OCI-LY7 (cell line): ENCODE measurements around the gene SORBS2. TPM values are rescaled to one million over a fixed set of nuclear protein-coding genes. Genes with fewer than 3 reads are reported as not detected.

Experiments
- BruUV-seq: library from RNA; stranded (reverse); fragments of 400-500 nt; replicated peaks from 2 replicates; lab custom pipeline; 2021; lab: Mats Ljungman, UMichigan
- CTCF ChIA-PET: fragments of 300-600 bp; sonication (Branson Sonifier 250); formaldehyde crosslinking; loops from one replicate; lab custom pipeline; 2022; ENCODE audit warnings: antibody characterized with exemption; ENCODE audit not compliant: unreplicated experiment; lab: Charles Lee
- POLR2A ChIA-PET: fragments of 300-600 bp; sonication (Branson Sonifier 250); formaldehyde crosslinking; loops from one replicate; lab custom pipeline; 2022; ENCODE audit warnings: antibody characterized with exemption; lab: Charles Lee
- DNase-seq: peaks from one replicate; pipeline ENCODE4 v3.0.0-alpha.2; 2015; ENCODE audit warnings: low spot score
- H2AFZ ChIP-seq: fragments of 200-600 bp; sonication (generic), shearing (Covaris generic); 2 replicates; pipeline ENCODE4 v1.6.1; 2014; ENCODE audit warnings: mild to moderate bottlenecking, antibody characterized with exemption, low read length, moderate library complexity
- H3K27ac ChIP-seq: fragments of 200-600 bp; sonication (generic); 2 replicates; pipeline ENCODE4 v1.5.1; 2014; ENCODE audit warnings: mixed run types, low read depth, mild to moderate bottlenecking, moderate library complexity, low read length, inconsistent platforms; ENCODE audit not compliant: poor library complexity, severe bottlenecking
- H3K36me3 ChIP-seq: fragments of 200-600 bp; sonication (generic); 2 replicates; pipeline ENCODE4 v1.6.1; 2014; ENCODE audit warnings: mild to moderate bottlenecking, antibody characterized with exemption, low read length, moderate library complexity, mixed read lengths; ENCODE audit not compliant: insufficient read depth
- H3K4me1 ChIP-seq: fragments of 200-600 bp; sonication (generic); 2 replicates; pipeline ENCODE4 v1.5.1; 2014; ENCODE audit warnings: mild to moderate bottlenecking, low read length; ENCODE audit not compliant: insufficient read depth, poor library complexity, severe bottlenecking
- H3K4me2 ChIP-seq: fragments of 200-600 bp; sonication (generic); 2 replicates; pipeline ENCODE4 v1.6.1; 2014; ENCODE audit warnings: mild to moderate bottlenecking, low read length
- H3K4me3 ChIP-seq: fragments of 200-600 bp; sonication (generic); 2 replicates; pipeline ENCODE4 v1.5.1; 2014; ENCODE audit warnings: mild to moderate bottlenecking, low read depth, low read length; ENCODE audit not compliant: poor library complexity, severe bottlenecking
- H3K79me2 ChIP-seq: fragments of 200-600 bp; sonication (generic); 2 replicates; pipeline ENCODE4 v1.6.1; 2016; ENCODE audit warnings: low read depth, mild to moderate bottlenecking, low read length, moderate library complexity, mixed read lengths; ENCODE audit not compliant: insufficient read depth
- H3K9me2 ChIP-seq: fragments of 200-600 bp; sonication (generic); 2 replicates; pipeline ENCODE4 v1.6.1; 2016; ENCODE audit warnings: mild to moderate bottlenecking, low read length, mixed read lengths; ENCODE audit not compliant: insufficient read depth
- H3K9me3 ChIP-seq: fragments of 200-600 bp; sonication (generic); 2 replicates; pipeline ENCODE4 v1.6.1; 2014; ENCODE audit warnings: mild to moderate bottlenecking, mixed run types, low read length, mixed read lengths
- H4K20me1 ChIP-seq: fragments of 200-600 bp; sonication (generic); 2 replicates; pipeline ENCODE4 v1.6.1; 2014; ENCODE audit warnings: mild to moderate bottlenecking, antibody characterized with exemption, low read length, moderate library complexity, mixed read lengths; ENCODE audit not compliant: insufficient read depth
- CTCF ChIP-seq: fragments of 200-600 bp; sonication (generic); conservative IDR thresholded peaks from 2 replicates; pipeline ENCODE4 v1.5.1; 2014; ENCODE audit warnings: mild to moderate bottlenecking, antibody characterized with exemption, low read length, moderate library complexity, mixed read lengths
- EZH2phosphoT487 ChIP-seq: fragments of 200-600 bp; sonication (generic); IDR thresholded peaks from 2 replicates; pipeline ENCODE4 v1.6.1; 2018; ENCODE audit warnings: low read depth, borderline replicate concordance, mild to moderate bottlenecking, mixed run types, antibody characterized with exemption, low read length, moderate library complexity, mixed read lengths
- intact Hi-C: fragments of 100-400 bp; cut with micrococcal nuclease; formaldehyde crosslinking; loops from one replicate; pipeline ENCODE4 v1.10.0; 2022; ENCODE audit not compliant: unreplicated experiment
- total RNA-seq, 2 experiments: library from RNA; depleted of rRNA in 1 of 2; stranded (reverse); fragments of >200 nt in 1 of 2; shearing (Covaris generic) in 1 of 2; gene quantifications; 2 replicates each; pipeline ENCODE4 v1.2.3, GENCODE V29; 2014 to 2022

SORBS2 gene
- total RNA-seq, 2 experiments from 2014 or later: 33.2 to 43.5 TPM

GRCh38 chr4:185813133-185813532, 1.1 kb upstream of the SORBS2 start:
- ChIA-PET CTCF (no interaction called here), POLR2A (no interaction called here)
- H3K27ac ChIP-seq: peak overlapping the region; percentile 90
- H2AFZ ChIP-seq: peak overlapping the region; percentile 88; the same call in 1 of the 2 replicates
- H4K20me1 ChIP-seq: no peaks in the 10 kb centered on the region
- no peaks in the 10 kb centered on the region for H3K36me3 ChIP-seq
- peaks cover 43% of the 10 kb centered on the region for H3K4me1 ChIP-seq
- H3K9me2 ChIP-seq: no peaks in the 10 kb centered on the region
- intact Hi-C loops: loop anchor here (2.0 to 5.0 kb wide), 3 partner anchors 74 to 379 kb away; partner anchors contain the start of gene CYP4V2
- H3K79me2 ChIP-seq: peaks cover 30% of the 10 kb centered on the region
- DNase-seq: no peak
- no TSS peak for BruUV-seq
- H3K9me3 ChIP-seq: no peaks in the 10 kb centered on the region
- no peak for TF ChIP-seq CTCF
- TF ChIP-seq EZH2phosphoT487: no peak
- H3K4me2 ChIP-seq: peak overlapping the region; percentile 97
- peak overlapping the region; percentile 78 for H3K4me3 ChIP-seq

GRCh38 chr4:185810746-185811508, 1.1 kb downstream of the SORBS2 start:
- Histone ChIP-seq H3K9me2 (no peaks in the 10 kb centered on the region), H3K27ac (peak overlapping the region; percentile 90), H4K20me1 (no peaks in the 10 kb centered on the region), H3K79me2 (peaks cover 46% of the 10 kb centered on the region), H3K4me3 (peak overlapping the region; percentile 78), H3K4me1 (peaks cover 44% of the 10 kb centered on the region), H3K36me3 (no peaks in the 10 kb centered on the region; the same call in 1 of the 2 replicates), H3K9me3 (no peaks in the 10 kb centered on the region), H2AFZ (peak overlapping the region; percentile 88), H3K4me2 (peak overlapping the region; percentile 97)
- CTCF ChIA-PET: no interaction called here
- intact Hi-C loops: loop anchor here (1.0 to 5.0 kb wide), 5 partner anchors 70 to 381 kb away; partner anchors contain the start of gene CYP4V2
- TSS peak; percentile 84 for BruUV-seq
- peak; percentile 45 for DNase-seq
- POLR2A ChIA-PET: interaction anchor here (0.6 to 1.4 kb wide), 6 partner anchors 11 to 1712 kb away, joined by 3 to 10 read pairs (median 4); no protein-coding TSS in a partner anchor
- TF ChIP-seq CTCF (no peak), EZH2phosphoT487 (no peak)
